Activated CD4-positive, alpha-beta T cell treated with anti-CD3 and anti-CD28 coated beads for 36 hours (primary cell): ENCODE data around the gene BICDL1. TPM values are rescaled to one million over a fixed set of nuclear protein-coding genes. Genes with fewer than 3 reads are reported as not detected.

Experiments
- ATAC-seq: fragments of 200-7000 bp; cut with Tn5 transposase; one replicate; pipeline ENCODE4 v1.10.0; 2021; ENCODE audit warnings: mild to moderate bottlenecking, moderate library complexity
- CTCF ChIA-PET: fragments of 350-600 bp; sonication (Branson Sonifier 250); formaldehyde crosslinking; loops from one replicate; lab custom pipeline; 2021; ENCODE audit warnings: antibody characterized with exemption; lab: Charles Lee
- POLR2A ChIA-PET: fragments of 350-600 bp; sonication (Branson Sonifier 250); formaldehyde crosslinking; loops from one replicate; lab custom pipeline; 2021; ENCODE audit warnings: antibody characterized with exemption, inconsistent platforms; lab: Charles Lee
- DNase-seq: peaks from one replicate; pipeline ENCODE4 v3.0.0-alpha.2; 2020
- H3K27ac Mint-ChIP-seq: one replicate; pipeline ENCODE4 v1.8.0; 2021; ENCODE audit warnings: mixed read lengths
- H3K27me3 Mint-ChIP-seq: one replicate; pipeline ENCODE4 v1.8.0; 2021; ENCODE audit warnings: mixed read lengths
- H3K36me3 Mint-ChIP-seq: one replicate; pipeline ENCODE4 v1.8.0; 2021; ENCODE audit warnings: low read depth, mixed read lengths
- H3K4me1 Mint-ChIP-seq: one replicate; pipeline ENCODE4 v1.8.0; 2021; ENCODE audit warnings: mixed read lengths
- H3K4me3 Mint-ChIP-seq: one replicate; pipeline ENCODE4 v1.8.0; 2021; ENCODE audit warnings: mild to moderate bottlenecking, moderate library complexity, mixed read lengths
- H3K9me3 Mint-ChIP-seq: one replicate; pipeline ENCODE4 v1.8.0; 2021; ENCODE audit warnings: low read depth, mixed read lengths
- intact Hi-C, 2 experiments: fragments of 100-400 bp; cut with DNase I in 1 of 2; cut with micrococcal nuclease in 1 of 2; formaldehyde crosslinking; loops; one replicate each; pipeline versions ENCODE4 v1.14.2 to v1.15.1; 2022 to 2024; cut with DNase I, micrococcal nuclease
- total RNA-seq, 2 experiments: library from RNA; stranded (reverse); gene quantifications; one replicate each; pipeline ENCODE4 v1.2.3, GENCODE V29; 2021

BICDL1 gene
- total RNA-seq, 2 experiments from 2014 or later, result 106 to 132 TPM

GRCh38 chr12:120121766-120122293 lies 132.8 kb downstream of the BICDL1 start:
- ATAC-seq (peak; percentile 56), DNase-seq (peak; percentile 40)
- ChIA-PET CTCF (interaction anchor here (0.6 to 1.8 kb wide), 4 partner anchors 15 to 115 kb away, joined by 3 to 6 read pairs (median 3); no protein-coding TSS in a partner anchor), POLR2A (interaction anchor here (0.6 to 7.4 kb wide), 9 partner anchors 35 to 171 kb away, joined by 3 to 88 read pairs (median 5); partner anchors contain the start of genes BICDL1, RNU4-1, RNU4-2 and RPLP0)
- Mint-ChIP-seq H3K27me3 (no peaks in the 10 kb centered on the region), H3K36me3 (peaks cover 16% of the 10 kb centered on the region), H3K9me3 (no peaks in the 10 kb centered on the region), H3K27ac (peak overlapping the region; percentile 39), H3K4me1 (peaks cover 79% of the 10 kb centered on the region), H3K4me3 (peak overlapping the region; percentile 21)
- intact Hi-C loops, result loop anchor here in 1 of 2 experiments (2.0 kb wide), 1 partner anchor 73 kb away; the partner anchor contains the start of gene GCN1

- Mint-ChIP-seq H3K36me3 (peaks cover 34% of the 10 kb centered on the region), H3K9me3 (no peaks in the 10 kb centered on the region), H3K27ac (no peak overlapping the region), H3K4me3 (no peak overlapping the region), H3K27me3 (no peaks in the 10 kb centered on the region), H3K4me1 (peaks cover 71% of the 10 kb centered on the region)
- intact Hi-C loops, result no loop called here
- ChIA-PET POLR2A (no interaction called here), CTCF (interaction anchor here (0.7 to 2.8 kb wide), 2 partner anchors 7 to 135 kb away, joined by 3 to 14 read pairs; partner anchors contain the start of gene RAB35)
- no peak for DNase-seq
- ATAC-seq, result no peak
These were observed 136.0 kb downstream of the BICDL1 start for GRCh38 chr12:120125029-120125428.

- Mint-ChIP-seq H3K4me1 (peaks cover 61% of the 10 kb centered on the region), H3K4me3 (no peak overlapping the region), H3K27me3 (no peaks in the 10 kb centered on the region), H3K9me3 (no peaks in the 10 kb centered on the region), H3K27ac (peak overlapping the region; percentile 80), H3K36me3 (peaks cover 42% of the 10 kb centered on the region)
- peak; percentile 50 for DNase-seq
- peak; percentile 28 for ATAC-seq
- ChIA-PET CTCF (interaction anchor here (0.5 to 2.8 kb wide), 5 partner anchors 8 to 165 kb away, joined by 3 to 14 read pairs (median 3); partner anchors contain the start of genes RAB35 and RNU4-2), POLR2A (interaction anchor here (0.5 to 1.9 kb wide), 5 partner anchors 9 to 165 kb away, joined by 3 to 6 read pairs (median 4); partner anchors contain the start of genes RAB35, RNU4-2 and RPLP0)
- intact Hi-C loops, result no loop called here
These were observed 137.0 kb downstream of the BICDL1 start for GRCh38 chr12:120125792-120126634.

GRCh38 chr12:120126635-120127005 lies 137.6 kb downstream of the BICDL1 start:
- peak overlapping the region; percentile 80 for H3K27ac Mint-ChIP-seq
- H3K4me3 Mint-ChIP-seq, result no peak overlapping the region
- peaks cover 55% of the 10 kb centered on the region for H3K4me1 Mint-ChIP-seq
- ChIA-PET POLR2A (interaction anchor here (0.5 to 1.9 kb wide), 4 partner anchors 10 to 165 kb away, joined by 3 to 6 read pairs (median 4); partner anchors contain the start of genes RAB35, RNU4-2 and RPLP0), CTCF (interaction anchor here (1.2 to 2.8 kb wide), 2 partner anchors 9 to 102 kb away, joined by 3 to 14 read pairs; partner anchors contain the start of gene RAB35)
- H3K27me3 Mint-ChIP-seq, result no peaks in the 10 kb centered on the region
- intact Hi-C loops, result no loop called here
- DNase-seq (peak; percentile 35), ATAC-seq (peak; percentile 21)
- peaks cover 48% of the 10 kb centered on the region for H3K36me3 Mint-ChIP-seq
- H3K9me3 Mint-ChIP-seq, result no peaks in the 10 kb centered on the region

GRCh38 chr12:120130011-120130410 lies 141.0 kb downstream of the BICDL1 start:
- DNase-seq (no peak), ATAC-seq (no peak)
- ChIA-PET CTCF (no interaction called here), POLR2A (interaction anchor here (1.0 kb wide), 1 partner anchor 12 kb away, joined by 10 read pairs; no protein-coding TSS in a partner anchor)
- Mint-ChIP-seq H3K27ac (no peak overlapping the region), H3K36me3 (peaks cover 68% of the 10 kb centered on the region), H3K4me3 (no peak overlapping the region), H3K27me3 (no peaks in the 10 kb centered on the region), H3K9me3 (no peaks in the 10 kb centered on the region), H3K4me1 (peaks cover 30% of the 10 kb centered on the region)
- intact Hi-C loops, result loop anchor here in 1 of 2 experiments (5.0 kb wide), 1 partner anchor 37 kb away; no protein-coding TSS in a partner anchor

GRCh38 chr12:120131116-120131515 lies 142.1 kb downstream of the BICDL1 start:
- Mint-ChIP-seq H3K9me3 (no peaks in the 10 kb centered on the region), H3K36me3 (peaks cover 71% of the 10 kb centered on the region), H3K27ac (no peak overlapping the region), H3K4me1 (peaks cover 24% of the 10 kb centered on the region), H3K27me3 (no peaks in the 10 kb centered on the region), H3K4me3 (no peak overlapping the region)
- POLR2A ChIA-PET, result no interaction called here
- intact Hi-C loops, result loop anchor here in 1 of 2 experiments (5.0 kb wide), 1 partner anchor 36 kb away; no protein-coding TSS in a partner anchor
- CTCF ChIA-PET, result no interaction called here
- DNase-seq (no peak), ATAC-seq (no peak)

- peaks cover 70% of the 10 kb centered on the region for H3K36me3 Mint-ChIP-seq
- CTCF ChIA-PET, result interaction anchor here (0.6 to 0.7 kb wide), 2 partner anchors 69 to 286 kb away, joined by 3 to 4 read pairs; partner anchors contain the start of gene RPLP0
These were observed 143.2 kb downstream of the BICDL1 start for GRCh38 chr12:120132054-120132836.

GRCh38 chr12:120132863-120133385 lies 143.9 kb downstream of the BICDL1 start:
- H3K36me3 Mint-ChIP-seq, result peaks cover 69% of the 10 kb centered on the region
- DNase-seq (no peak), ATAC-seq (no peak)
- no peak overlapping the region for H3K4me3 Mint-ChIP-seq
- ChIA-PET CTCF (interaction anchor here (0.6 kb wide), 2 partner anchors 33 to 286 kb away, joined by 3 read pairs; no protein-coding TSS in a partner anchor), POLR2A (no interaction called here)
- H3K27ac Mint-ChIP-seq, result peak overlapping the region; percentile 25
- no peaks in the 10 kb centered on the region for H3K9me3 Mint-ChIP-seq
- intact Hi-C loops, result loop anchor here in 1 of 2 experiments (5.0 kb wide), 1 partner anchor 34 kb away; no protein-coding TSS in a partner anchor
- H3K27me3 Mint-ChIP-seq, result no peaks in the 10 kb centered on the region
- H3K4me1 Mint-ChIP-seq, result peaks cover 6% of the 10 kb centered on the region

More at GRCh38 chr12:120132054-120132836, 143.2 kb downstream of the BICDL1 start:
- ATAC-seq, result no peak
- no peak overlapping the region for H3K27ac Mint-ChIP-seq
- H3K4me3 Mint-ChIP-seq, result no peak overlapping the region
- intact Hi-C loops, result loop anchor here in 1 of 2 experiments (5.0 kb wide), 1 partner anchor 35 kb away; no protein-coding TSS in a partner anchor
- POLR2A ChIA-PET, result no interaction called here
- peaks cover 12% of the 10 kb centered on the region for H3K4me1 Mint-ChIP-seq
- H3K9me3 Mint-ChIP-seq, result no peaks in the 10 kb centered on the region
- no peaks in the 10 kb centered on the region for H3K27me3 Mint-ChIP-seq
- no peak for DNase-seq

- no peak overlapping the region for H3K27ac Mint-ChIP-seq
- H3K36me3 Mint-ChIP-seq, result peaks cover 66% of the 10 kb centered on the region
- no peaks in the 10 kb centered on the region for H3K4me1 Mint-ChIP-seq
- H3K9me3 Mint-ChIP-seq, result no peaks in the 10 kb centered on the region
- H3K27me3 Mint-ChIP-seq, result no peaks in the 10 kb centered on the region
- CTCF ChIA-PET, result interaction anchor here (0.7 kb wide), 1 partner anchor 130 kb away, joined by 4 read pairs; no protein-coding TSS in a partner anchor
- POLR2A ChIA-PET, result no interaction called here
- no peak overlapping the region for H3K4me3 Mint-ChIP-seq
- intact Hi-C loops, result loop anchor here in 1 of 2 experiments (5.0 kb wide), 1 partner anchor 33 kb away; no protein-coding TSS in a partner anchor
- ATAC-seq (no peak), DNase-seq (no peak)
These were observed 145.4 kb downstream of the BICDL1 start for GRCh38 chr12:120134307-120134980.
